Thyroid gland (tissue), 4 donors: ENCODE measurements around the gene GUCA2B. TPM values are rescaled to one million over a fixed set of nuclear protein-coding genes. Genes with fewer than 3 reads are reported as not detected.

Source experiments
- DNase-seq, 2 donors: peaks; one replicate each; pipeline ENCODE4 v3.0.0-alpha.2; 2019
- H3K27ac ChIP-seq, 3 donors: fragments of 200-600 bp; sonication (generic); 1 replicate in 2 of 3; 2 replicates in 1 of 3; pipeline ENCODE4 v1.5.1; 2016 to 2019; ENCODE audit warnings: mild to moderate bottlenecking in 1 of 3, moderate library complexity in 1 of 3
- H3K27me3 ChIP-seq: fragments of 200-600 bp; sonication (generic); one replicate; pipeline ENCODE4 v1.5.1; 2019
- H3K36me3 ChIP-seq, 2 donors: fragments of 200-600 bp; sonication (generic); one replicate each; pipeline ENCODE4 v1.5.1; 2016 to 2019
- H3K4me1 ChIP-seq, 2 donors: fragments of 200-600 bp; sonication (generic); one replicate each; pipeline ENCODE4 v1.5.1; 2017 to 2019
- H3K4me3 ChIP-seq, 3 donors: fragments of 200-600 bp; sonication (generic); replicated peaks in 1 of 3; 1 replicate in 2 of 3; 2 replicates in 1 of 3; pipeline ENCODE4 v1.5.1; 2016; ENCODE audit warnings: mild to moderate bottlenecking in 1 of 3
- H3K9me3 ChIP-seq: fragments of 200-600 bp; sonication (generic); one replicate; pipeline ENCODE4 v1.5.1; 2017
- CTCF ChIP-seq, 6 experiments: fragments of 200-600 bp in 3 of 6; fragments of 450-650 bp in 3 of 6; sonication (generic) in 3 of 6; IDR thresholded peaks; one replicate each; pipeline ENCODE4 v1.5.1; 2016 to 2019; ENCODE audit warnings: antibody characterized with exemption in 6 of 6, mild to moderate bottlenecking in 2 of 6, inconsistent platforms in 1 of 6, moderate library complexity in 1 of 6
- POLR2A ChIP-seq, 2 donors: fragments of 450-650 bp; IDR thresholded peaks; one replicate each; pipeline ENCODE4 v1.6.1; 2017; ENCODE audit warnings: antibody characterized with exemption in 2 of 2, mild to moderate bottlenecking in 2 of 2, moderate library complexity in 1 of 2
- WGBS, 2 donors: methylation state at CpG; one replicate each; pipeline ENCODE4 v1.1.5; 2017; 5-methylcytosine and 5-hydroxymethylcytosine counted together
- intact Hi-C: fragments of 100-400 bp; cut with DNase I; formaldehyde crosslinking; loops from one replicate; pipeline ENCODE4 v1.15.1; 2023
- total RNA-seq, 4 donors: library from RNA; depleted of rRNA; stranded (reverse); fragments of >200 nt; gene quantifications; one replicate each; pipeline ENCODE4 v1.2.3, GENCODE V29; 2016

GUCA2B gene
- total RNA-seq, 4 donors from 2014 or later, result not detected

DNA sequence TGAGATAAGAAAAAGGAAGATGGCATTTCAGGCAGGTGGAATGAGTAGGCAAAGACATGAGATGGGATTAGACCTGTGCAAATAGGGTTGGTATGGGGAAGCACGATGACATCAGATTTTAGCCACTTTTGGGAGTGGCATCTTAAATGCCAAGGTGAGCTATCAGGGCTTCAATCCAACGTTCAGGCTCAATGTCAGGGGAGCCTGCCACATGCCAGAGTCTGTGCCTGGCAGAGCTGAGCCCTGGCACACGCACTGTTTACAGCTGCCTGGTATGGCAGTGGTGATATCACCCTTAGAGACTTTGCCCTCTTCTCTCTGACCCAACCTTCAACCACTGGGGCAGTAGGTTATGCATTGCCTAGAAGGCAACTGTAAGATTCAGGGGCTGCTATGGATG lies 1.1 kb upstream of the GUCA2B start:
- Histone ChIP-seq H3K36me3 (no peaks in the 10 kb centered on the region), H3K4me1 (peaks cover 0 to 1% of the 10 kb centered on the region in 2 donors), H3K9me3 (no peaks in the 10 kb centered on the region), H3K27ac (no peak overlapping the region), H3K27me3 (no peaks in the 10 kb centered on the region), H3K4me3 (no peak overlapping the region)
- DNase-seq, result no peak
- 74 to 82% methylated on average over 2 to 3 of the region's 3 CpGs for WGBS, 2 donors
- TF ChIP-seq CTCF (IDR thresholded peaks at IDR 0.05) (no peak), POLR2A (IDR thresholded peaks at IDR 0.05) (no peak)
- intact Hi-C loops, result no loop called here

DNA sequence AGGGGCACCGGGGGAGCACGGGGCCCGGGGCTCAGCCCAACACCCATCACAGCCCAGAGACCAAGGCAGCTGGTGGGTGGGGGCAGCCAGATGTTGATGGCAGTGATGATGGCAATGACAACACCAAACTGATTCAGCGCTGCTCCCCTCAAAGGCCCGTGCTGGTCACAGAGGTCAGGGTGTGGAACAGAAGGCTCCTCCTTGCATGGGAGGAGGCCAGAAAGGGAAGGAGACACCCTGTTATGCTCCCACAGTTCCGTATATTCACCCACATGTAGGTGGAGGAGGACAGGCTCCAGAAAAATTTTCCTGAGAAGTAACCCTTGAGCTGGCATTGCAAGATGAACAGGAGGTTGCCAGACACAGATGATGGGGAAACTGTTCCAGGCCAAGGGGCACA lies 414 bp downstream of the GUCA2B start:
- no peaks in the 10 kb centered on the region for H3K9me3 ChIP-seq
- WGBS, 2 donors, result 82 to 90% methylated on average over 3 to 4 of the region's 6 CpGs
- H3K4me1 ChIP-seq, result no peaks in the 10 kb centered on the region
- no peak overlapping the region for H3K27ac ChIP-seq
- DNase-seq, result no peak
- H3K36me3 ChIP-seq, result no peaks in the 10 kb centered on the region
- intact Hi-C loops, result no loop called here
- no peaks in the 10 kb centered on the region for H3K27me3 ChIP-seq
- TF ChIP-seq POLR2A (IDR thresholded peaks at IDR 0.05), result no peak
- TF ChIP-seq CTCF (IDR thresholded peaks at IDR 0.05), result no peak
- H3K4me3 ChIP-seq, result no peak overlapping the region

GRCh38 chr1:42154685-42155084 lies 1.5 kb downstream of the GUCA2B start:
- no peak for TF ChIP-seq POLR2A (IDR thresholded peaks at IDR 0.05)
- TF ChIP-seq CTCF (IDR thresholded peaks at IDR 0.05), result no peak
- DNase-seq, result no peak
- Histone ChIP-seq H3K36me3 (no peaks in the 10 kb centered on the region), H3K27me3 (no peaks in the 10 kb centered on the region), H3K4me1 (no peaks in the 10 kb centered on the region), H3K4me3 (no peak overlapping the region), H3K9me3 (no peaks in the 10 kb centered on the region), H3K27ac (no peak overlapping the region)
- intact Hi-C loops, result no loop called here
- WGBS, 2 donors, result 91 to 94% methylated on average over 11 of the region's 13 CpGs

DNA sequence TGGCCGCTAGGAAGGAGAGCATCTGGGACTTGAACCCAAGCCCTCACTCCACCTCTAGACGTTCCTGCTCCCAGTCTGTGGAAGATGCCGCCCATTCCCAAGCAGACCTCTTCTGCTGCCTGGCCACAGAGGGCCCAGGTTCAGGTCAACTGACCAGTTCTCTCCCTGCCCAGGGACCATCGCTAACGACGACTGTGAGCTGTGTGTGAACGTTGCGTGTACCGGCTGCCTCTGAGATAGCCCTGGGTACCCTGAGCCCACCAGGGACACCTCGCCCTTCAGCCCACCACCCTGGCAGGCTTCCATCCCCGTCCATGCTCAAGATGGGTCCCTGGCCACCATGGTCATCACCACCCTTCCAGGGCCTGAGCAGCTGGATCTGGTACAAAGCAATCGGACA lies 2.2 kb downstream of the GUCA2B start:
- DNase-seq, result no peak
- H3K27ac ChIP-seq, result no peak overlapping the region

GRCh38 chr1:42157667-42158066 lies 4.5 kb downstream of the GUCA2B start:
- no peaks in the 10 kb centered on the region for H3K36me3 ChIP-seq
- H3K27ac ChIP-seq, result no peak overlapping the region
- H3K27me3 ChIP-seq, result no peaks in the 10 kb centered on the region
- no peak for TF ChIP-seq CTCF (IDR thresholded peaks at IDR 0.05)
- 68 to 78% methylated on average over 7 of the region's 7 CpGs for WGBS, 2 donors
- peaks cover 7 to 9% of the 10 kb centered on the region in 2 donors for H3K4me1 ChIP-seq
- intact Hi-C loops, result no loop called here
- no peaks in the 10 kb centered on the region for H3K9me3 ChIP-seq
- DNase-seq, result no peak
- H3K4me3 ChIP-seq, result no peak overlapping the region

More for the DNA sequence above, 2.2 kb downstream of the GUCA2B start:
- TF ChIP-seq POLR2A (IDR thresholded peaks at IDR 0.05), result no peak
- no peak for TF ChIP-seq CTCF (IDR thresholded peaks at IDR 0.05)
- H3K4me1 ChIP-seq, result no peaks in the 10 kb centered on the region
- intact Hi-C loops, result no loop called here
- H3K9me3 ChIP-seq, result no peaks in the 10 kb centered on the region
- H3K27me3 ChIP-seq, result no peaks in the 10 kb centered on the region
- 88 to 100% methylated on average over 2 to 9 of the region's 12 CpGs for WGBS, 2 donors
- H3K36me3 ChIP-seq, result no peaks in the 10 kb centered on the region
- H3K4me3 ChIP-seq, result no peak overlapping the region
